Loucy (cell line): ENCODE data around the gene FAM20C.

Experiments
- H2AFZ ChIP-seq: fragments of 200-600 bp; sonication (generic); 2 replicates; pipeline ENCODE4 v1.6.0; 2016; ENCODE audit warnings: antibody characterized with exemption, mild to moderate bottlenecking, low read length, moderate library complexity
- H3F3A ChIP-seq: fragments of 200-600 bp; 2 replicates; pipeline ENCODE4 v1.6.0; 2016; ENCODE audit warnings: antibody characterized with exemption, low read depth, mild to moderate bottlenecking
- H3K27me3 ChIP-seq: fragments of 200-600 bp; sonication (generic); 2 replicates; pipeline ENCODE4 v1.6.1; 2014; ENCODE audit warnings: low read length, mild to moderate bottlenecking; ENCODE audit not compliant: insufficient read depth, poor library complexity, severe bottlenecking
- H3K36me3 ChIP-seq: fragments of 200-600 bp; sonication (generic); 2 replicates; pipeline ENCODE4 v1.6.1; 2016; ENCODE audit warnings: low read length; ENCODE audit not compliant: insufficient read depth
- H3K4me1 ChIP-seq: fragments of 200-600 bp; sonication (generic); 2 replicates; pipeline ENCODE4 v1.5.1; 2014; ENCODE audit warnings: low read length, mild to moderate bottlenecking; ENCODE audit not compliant: insufficient read depth, poor library complexity, severe bottlenecking
- H3K4me2 ChIP-seq: fragments of 200-600 bp; sonication (generic); 2 replicates; pipeline ENCODE4 v1.6.0; 2014; ENCODE audit warnings: antibody characterized with exemption, low read length, low read depth, mild to moderate bottlenecking; ENCODE audit not compliant: poor library complexity, severe bottlenecking
- H3K4me3 ChIP-seq: fragments of 200-600 bp; sonication (generic); 2 replicates; pipeline ENCODE4 v1.5.1; 2014; ENCODE audit warnings: low read length, mild to moderate bottlenecking, mixed read lengths; ENCODE audit not compliant: poor library complexity, severe bottlenecking
- H3K79me2 ChIP-seq: fragments of 200-600 bp; sonication (generic); 2 replicates; pipeline ENCODE4 v1.6.1; 2014; ENCODE audit warnings: low read length; ENCODE audit not compliant: insufficient read depth
- H3K9ac ChIP-seq: fragments of 200-600 bp; sonication (generic); 2 replicates; pipeline ENCODE4 v1.6.0; 2014; ENCODE audit warnings: mild to moderate bottlenecking, low read depth, low read length, moderate library complexity; ENCODE audit not compliant: poor library complexity, severe bottlenecking
- H3K9me2 ChIP-seq: fragments of 200-600 bp; sonication (generic); replicated peaks from 2 replicates; pipeline ENCODE4 v1.6.1; 2016; ENCODE audit warnings: low read depth, low read length, mixed read lengths
- H3K9me3 ChIP-seq: fragments of 200-600 bp; sonication (generic); 2 replicates; pipeline ENCODE4 v1.6.1; 2014; ENCODE audit warnings: mild to moderate bottlenecking, antibody characterized with exemption, low read length, low read depth; ENCODE audit not compliant: insufficient read depth
- H4K20me1 ChIP-seq: fragments of 200-600 bp; sonication (generic); 2 replicates; pipeline ENCODE4 v1.6.0; 2014; ENCODE audit warnings: antibody characterized with exemption, low read length, mild to moderate bottlenecking; ENCODE audit not compliant: insufficient read depth, poor library complexity, severe bottlenecking
- CTCF ChIP-seq: fragments of 200-600 bp; sonication (generic); conservative IDR thresholded peaks from 2 replicates; pipeline ENCODE4 v1.5.1; 2014; ENCODE audit warnings: mild to moderate bottlenecking, antibody characterized with exemption, low read length
- EZH2phosphoT487 ChIP-seq: fragments of 200-600 bp; IDR thresholded peaks from 2 replicates; pipeline ENCODE4 v1.6.1; 2018; ENCODE audit warnings: antibody characterized with exemption, mild to moderate bottlenecking, moderate library complexity, borderline replicate concordance

The FAM20C gene

GRCh38 chr7:154096-154799 is 38.1 kb upstream of the FAM20C start:
- no peaks in the 10 kb centered on the region for H3K9me2 ChIP-seq
- H3K36me3 ChIP-seq = no peaks in the 10 kb centered on the region
- no peak for TF ChIP-seq EZH2phosphoT487
- TF ChIP-seq CTCF = no peak
- no peak overlapping the region for H3K4me3 ChIP-seq
- no peak overlapping the region for H2AFZ ChIP-seq
- no peak overlapping the region for H3K9ac ChIP-seq
- no peaks in the 10 kb centered on the region for H3K9me3 ChIP-seq
- H3F3A ChIP-seq = no peaks in the 10 kb centered on the region
- no peaks in the 10 kb centered on the region for H4K20me1 ChIP-seq
- H3K4me1 ChIP-seq = peaks cover 15% of the 10 kb centered on the region
- H3K4me2 ChIP-seq = no peak overlapping the region
- peaks cover 6% of the 10 kb centered on the region; the same call in 1 of the 2 replicates for H3K79me2 ChIP-seq
- H3K27me3 ChIP-seq = no peaks in the 10 kb centered on the region

DNA sequence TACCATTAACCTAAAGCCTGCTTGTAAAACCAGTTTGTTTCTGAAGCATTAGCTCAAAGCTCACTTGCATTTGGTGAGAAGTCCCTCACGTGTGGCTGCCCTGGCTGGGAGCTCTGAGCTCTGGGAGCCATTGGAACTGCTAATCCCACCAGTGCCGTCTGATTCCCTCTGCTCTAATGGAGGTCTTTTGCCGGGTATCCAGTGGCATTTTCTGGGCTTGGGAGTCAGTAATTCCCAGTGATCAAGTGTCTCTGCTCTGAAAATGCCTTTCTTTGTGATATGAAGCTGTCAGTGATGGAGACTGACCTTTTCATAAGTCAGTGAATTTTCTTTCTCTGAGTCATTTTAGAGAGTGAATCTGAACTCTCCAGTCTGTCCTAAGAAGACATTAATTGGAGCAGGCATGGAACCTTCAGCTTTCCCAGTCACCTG is 36.9 kb upstream of the FAM20C start:
- peaks cover 5% of the 10 kb centered on the region for H3K4me1 ChIP-seq
- no peaks in the 10 kb centered on the region for H4K20me1 ChIP-seq
- no peaks in the 10 kb centered on the region for H3K9me2 ChIP-seq
- H3K9ac ChIP-seq = no peak overlapping the region
- no peaks in the 10 kb centered on the region for H3F3A ChIP-seq
- H3K79me2 ChIP-seq = peaks cover under 1% of the 10 kb centered on the region; the same call in 1 of the 2 replicates
- no peaks in the 10 kb centered on the region for H3K36me3 ChIP-seq
- no peaks in the 10 kb centered on the region; the same call in 1 of the 2 replicates for H3K9me3 ChIP-seq
- TF ChIP-seq CTCF (no peak), EZH2phosphoT487 (no peak)
- no peaks in the 10 kb centered on the region for H3K27me3 ChIP-seq
- no peak overlapping the region for H2AFZ ChIP-seq
- H3K4me2 ChIP-seq = no peak overlapping the region
- H3K4me3 ChIP-seq = no peak overlapping the region

DNA sequence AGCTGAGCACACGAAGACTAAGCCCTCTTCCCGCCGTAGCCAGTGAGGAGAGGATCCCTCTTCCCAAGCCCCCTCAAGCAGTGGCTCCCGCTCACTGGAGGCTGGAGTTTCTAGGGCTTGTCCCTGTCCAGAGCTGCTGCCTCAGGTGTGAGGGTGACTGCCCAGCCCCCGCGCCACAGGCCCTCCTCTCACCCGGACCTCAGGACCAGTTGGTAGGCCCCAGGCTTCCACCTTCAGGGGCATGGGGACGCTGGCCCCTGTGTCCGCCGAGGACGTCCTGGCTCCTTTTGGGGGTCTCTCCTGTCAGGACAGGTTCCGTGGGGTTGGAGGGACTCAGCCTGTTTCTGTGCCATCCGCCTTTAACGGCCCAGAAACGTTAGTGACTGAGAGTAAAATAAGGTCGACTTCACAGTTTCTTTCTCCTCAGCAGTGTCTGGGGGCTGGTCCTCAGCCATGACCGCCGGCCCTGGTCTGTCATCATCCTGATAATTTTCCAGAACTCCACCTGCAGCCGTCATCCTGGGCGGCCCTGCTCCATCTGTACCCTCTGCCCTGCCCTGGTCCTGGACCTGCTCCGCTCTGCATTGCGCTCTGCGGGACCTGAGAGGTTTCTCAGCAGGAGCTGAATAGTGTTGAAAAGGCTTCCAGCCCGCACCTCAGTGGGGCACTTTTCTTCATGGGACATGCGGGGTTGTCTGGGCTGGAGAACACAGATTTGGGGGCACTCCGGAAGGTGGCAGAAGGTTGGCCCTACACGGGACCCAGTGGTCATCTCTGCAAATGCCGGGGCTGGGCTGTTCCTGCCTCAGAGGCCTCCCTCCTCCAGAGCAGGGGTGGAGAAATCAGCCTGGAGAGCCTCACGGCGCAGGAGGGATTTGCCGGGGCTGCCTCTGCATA is 36.0 kb upstream of the FAM20C start:
- Histone ChIP-seq H4K20me1 (no peaks in the 10 kb centered on the region), H3K4me2 (no peak overlapping the region), H3K36me3 (no peaks in the 10 kb centered on the region), H3K79me2 (no peaks in the 10 kb centered on the region), H3K4me3 (no peak overlapping the region), H3K9ac (no peak overlapping the region), H2AFZ (no peak overlapping the region), H3K9me2 (no peaks in the 10 kb centered on the region), H3F3A (no peaks in the 10 kb centered on the region), H3K9me3 (no peaks in the 10 kb centered on the region; the same call in 1 of the 2 replicates), H3K4me1 (no peaks in the 10 kb centered on the region), H3K27me3 (no peaks in the 10 kb centered on the region)
- TF ChIP-seq EZH2phosphoT487 (no peak), CTCF (no peak)
